Liver (tissue), 9 donors: ENCODE data around the gene TENM3. TPM values are rescaled to one million over a fixed set of nuclear protein-coding genes. Genes with fewer than 3 reads are reported as not detected.

Experiments used
- DNase-seq: peaks from one replicate; pipeline ENCODE4 v3.0.0-alpha.2; 2017; ENCODE audit warnings: low spot score
- H3K27ac ChIP-seq, 2 donors: one replicate each; pipeline ENCODE4 v1.7.0; 2013; ENCODE audit warnings: inconsistent platforms in 2 of 2, low read length in 2 of 2, control low read depth in 1 of 2, low read depth in 1 of 2, mild to moderate bottlenecking in 1 of 2
- H3K27me3 ChIP-seq, 4 donors: one replicate each; pipeline versions ENCODE4 v1.6.1 to v1.7.0; 2013; ENCODE audit warnings: low read length in 3 of 4, inconsistent platforms in 1 of 4, mild to moderate bottlenecking in 1 of 4, moderate library complexity in 1 of 4; ENCODE audit not compliant: control insufficient read depth in 4 of 4, insufficient read depth in 4 of 4
- H3K36me3 ChIP-seq, 4 donors: one replicate each; pipeline versions ENCODE4 v1.6.1 to v1.7.0; 2013; ENCODE audit warnings: low read length in 3 of 4, mild to moderate bottlenecking in 3 of 4, low read depth in 1 of 4, moderate library complexity in 1 of 4; ENCODE audit not compliant: control insufficient read depth in 4 of 4, insufficient read depth in 3 of 4
- H3K4me1 ChIP-seq, 4 donors: one replicate each; pipeline versions ENCODE4 v1.6.1 to v1.7.0; 2013; ENCODE audit warnings: low read length in 3 of 4, mild to moderate bottlenecking in 3 of 4, moderate library complexity in 1 of 4; ENCODE audit not compliant: control insufficient read depth in 4 of 4, insufficient read depth in 4 of 4
- H3K4me3 ChIP-seq, 3 donors: one replicate each; pipeline versions ENCODE4 v1.6.1 to v1.7.0; 2013; ENCODE audit warnings: low read length in 3 of 3, control low read depth in 1 of 3, low read depth in 1 of 3, mild to moderate bottlenecking in 1 of 3
- H3K9ac ChIP-seq, 2 donors: one replicate each; pipeline ENCODE4 v1.7.0; 2013; ENCODE audit warnings: low read length in 2 of 2, mild to moderate bottlenecking in 2 of 2, moderate library complexity in 2 of 2, control low read depth in 1 of 2, low read depth in 1 of 2
- H3K9me3 ChIP-seq, 4 donors: one replicate each; pipeline versions ENCODE4 v1.6.1 to v1.7.0; 2013; ENCODE audit warnings: low read length in 3 of 4; ENCODE audit not compliant: control insufficient read depth in 4 of 4
- EGR1 ChIP-seq, 2 donors: IDR thresholded peaks; 2 replicates each; pipeline ENCODE4 v1.6.1; 2016 to 2018; ENCODE audit warnings: antibody characterized with exemption in 2 of 2, low read depth in 2 of 2
- FOXA1 ChIP-seq: IDR thresholded peaks from 2 replicates; pipeline ENCODE4 v1.6.1; 2016; ENCODE audit warnings: antibody characterized with exemption
- FOXA2 ChIP-seq: IDR thresholded peaks from 2 replicates; pipeline ENCODE4 v1.6.1; 2016; ENCODE audit warnings: antibody characterized with exemption
- GABPA ChIP-seq, 2 donors: IDR thresholded peaks in 1 of 2; conservative IDR thresholded peaks in 1 of 2; 2 replicates each; pipeline ENCODE4 v1.6.1; 2016; ENCODE audit warnings: antibody characterized with exemption in 2 of 2, mild to moderate bottlenecking in 1 of 2, moderate library complexity in 1 of 2
- HNF4A ChIP-seq, 2 donors: conservative IDR thresholded peaks; 2 replicates each; pipeline ENCODE4 v1.6.1; 2016; ENCODE audit warnings: antibody characterized with exemption in 2 of 2, mild to moderate bottlenecking in 2 of 2
- HNF4G ChIP-seq: IDR thresholded peaks from 2 replicates; pipeline ENCODE4 v1.6.1; 2016; ENCODE audit warnings: antibody characterized with exemption
- JUND ChIP-seq, 2 donors: IDR thresholded peaks; 2 replicates each; pipeline ENCODE4 v1.6.1; 2016; ENCODE audit warnings: antibody characterized with exemption in 2 of 2
- NR2F2 ChIP-seq: IDR thresholded peaks from 2 replicates; pipeline ENCODE4 v1.6.1; 2016; ENCODE audit warnings: antibody characterized with exemption
- RAD21 ChIP-seq, 2 donors: IDR thresholded peaks; 2 replicates each; pipeline ENCODE4 v1.6.1; 2016; ENCODE audit warnings: antibody characterized with exemption in 2 of 2, mild to moderate bottlenecking in 2 of 2
- RXRA ChIP-seq, 2 donors: IDR thresholded peaks; 2 replicates each; pipeline ENCODE4 v1.6.1; 2017 to 2018; ENCODE audit warnings: antibody characterized with exemption in 2 of 2, mild to moderate bottlenecking in 1 of 2
- SP1 ChIP-seq: IDR thresholded peaks from 2 replicates; pipeline ENCODE4 v1.6.1; 2018; ENCODE audit warnings: antibody characterized with exemption, mild to moderate bottlenecking
- TAF1 ChIP-seq: conservative IDR thresholded peaks from 2 replicates; pipeline ENCODE4 v1.6.1; 2016; ENCODE audit warnings: antibody characterized with exemption, mild to moderate bottlenecking
- YY1 ChIP-seq: IDR thresholded peaks from 2 replicates; pipeline ENCODE4 v1.6.1; 2016; ENCODE audit warnings: antibody characterized with exemption, mild to moderate bottlenecking
- WGBS: extraction: QIAGEN DNeasy Blood & Tissue Kit; methylation state at CpG from one replicate; pipeline ENCODE4 v1.1.7; 2013; 5-methylcytosine and 5-hydroxymethylcytosine counted together
- polyA plus RNA-seq, 2 donors: library from polyadenylated mRNA; stranded (reverse) in 1 of 2; unstranded in 1 of 2; fragments of 200-250 nt in 1 of 2; fragments of >200 nt in 1 of 2; fragmentation: Nextera tagmentation in 1 of 2; extraction: Ambion mirVana in 1 of 2; gene quantifications; one replicate each; pipeline versions ENCODE4 v1.2.1 to v1.2.3, GENCODE V29; 2013 to 2015
- total RNA-seq, 2 donors: library from RNA; depleted of rRNA; stranded (reverse); fragments of >200 nt; gene quantifications; one replicate each; pipeline ENCODE4 v1.2.3, GENCODE V29; 2014
- TF ChIP-seq, protein P1 (sequence below): IDR thresholded peaks from 2 replicates; pipeline ENCODE4 v1.6.1; 2016; ENCODE audit warnings: antibody characterized with exemption
- TF ChIP-seq, protein P2 (sequence below): IDR thresholded peaks from 2 replicates; pipeline ENCODE4 v1.6.1; 2016; ENCODE audit warnings: antibody characterized with exemption
- TF ChIP-seq, protein P3 (sequence below): IDR thresholded peaks from 2 replicates; pipeline ENCODE4 v1.6.1; 2016; ENCODE audit warnings: antibody characterized with exemption
- TF ChIP-seq, protein P4 (sequence below): IDR thresholded peaks from 2 replicates; pipeline ENCODE4 v1.6.1; 2016; ENCODE audit warnings: antibody characterized with exemption, mild to moderate bottlenecking
- TF ChIP-seq, protein P5 (sequence below): fragments of 150-350 bp; IDR thresholded peaks from 2 replicates; pipeline ENCODE4 v1.5.1; 2017; ENCODE audit warnings: improper control_type of control experiment, low read depth, low read length; ENCODE audit not compliant: missing input control
- donor health status: healthy.
- donor health status: healthy.
- donor health status: healthy.
- donor health status: healthy.
- donor health status: healthy.

Gene TENM3
- total and polyA plus RNA-seq, 4 donors = 0.32 to 16.8 (median 0.70) TPM

DNA sequence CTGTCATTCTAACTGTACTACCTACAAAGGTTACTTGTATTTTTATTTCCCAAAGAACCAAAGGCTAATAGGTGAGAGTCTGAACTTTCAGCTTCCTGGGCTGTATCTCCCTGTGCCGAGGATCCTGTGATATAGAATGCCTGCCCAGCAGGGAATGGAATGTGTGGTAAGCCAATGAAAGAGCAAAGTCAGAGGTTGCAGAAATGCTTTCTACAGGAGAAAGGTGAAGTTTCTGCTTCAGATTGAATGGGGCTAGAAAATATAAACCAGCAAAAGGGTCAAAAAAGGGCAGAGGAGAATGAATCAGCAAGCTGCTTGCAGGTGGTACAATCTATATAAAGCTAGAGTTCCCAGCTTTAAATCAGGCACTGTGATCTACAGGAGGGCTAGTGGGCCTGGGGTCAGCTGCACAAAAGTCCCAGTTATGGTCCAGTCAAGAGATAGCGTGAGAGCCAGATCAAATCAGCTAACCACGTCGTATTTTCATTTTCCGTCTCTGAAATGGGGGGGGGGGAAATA lies 527.9 kb downstream of the TENM3 start:
- Histone ChIP-seq H3K27ac (no peak overlapping the region), H3K9me3 (no peaks in the 10 kb centered on the region), H3K4me3 (no peak overlapping the region), H3K4me1 (no peaks in the 10 kb centered on the region), H3K36me3 (no peaks in the 10 kb centered on the region), H3K27me3 (no peaks in the 10 kb centered on the region), H3K9ac (no peak overlapping the region)
- WGBS = 65% methylated on average over 5 of the region's 5 CpGs
- DNase-seq = no peak
- TF ChIP-seq GABPA (IDR thresholded peaks at IDR 0.05 in 1 of 2, conservative IDR thresholded peaks at IDR 0.05 in 1 of 2) = no peak
- TF ChIP-seq NR2F2 = no peak
- TF ChIP-seq RAD21 (IDR thresholded peaks at IDR 0.05) = no peak
- no peak for TF ChIP-seq TAF1
- no peak for TF ChIP-seq YY1
- TF ChIP-seq HNF4G = no peak
- TF ChIP-seq, protein P1, sequence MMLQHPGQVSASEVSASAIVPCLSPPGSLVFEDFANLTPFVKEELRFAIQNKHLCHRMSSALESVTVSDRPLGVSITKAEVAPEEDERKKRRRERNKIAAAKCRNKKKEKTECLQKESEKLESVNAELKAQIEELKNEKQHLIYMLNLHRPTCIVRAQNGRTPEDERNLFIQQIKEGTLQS = no peak
- no peak for TF ChIP-seq JUND (IDR thresholded peaks at IDR 0.05)
- TF ChIP-seq FOXA2 = no peak
- TF ChIP-seq RXRA (IDR thresholded peaks at IDR 0.05) = no peak
- TF ChIP-seq FOXA1 = no peak
- TF ChIP-seq, protein P2, sequence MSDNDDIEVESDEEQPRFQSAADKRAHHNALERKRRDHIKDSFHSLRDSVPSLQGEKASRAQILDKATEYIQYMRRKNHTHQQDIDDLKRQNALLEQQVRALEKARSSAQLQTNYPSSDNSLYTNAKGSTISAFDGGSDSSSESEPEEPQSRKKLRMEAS = no peak
- no peak for TF ChIP-seq HNF4A (conservative IDR thresholded peaks at IDR 0.05)
- TF ChIP-seq, protein P3, sequence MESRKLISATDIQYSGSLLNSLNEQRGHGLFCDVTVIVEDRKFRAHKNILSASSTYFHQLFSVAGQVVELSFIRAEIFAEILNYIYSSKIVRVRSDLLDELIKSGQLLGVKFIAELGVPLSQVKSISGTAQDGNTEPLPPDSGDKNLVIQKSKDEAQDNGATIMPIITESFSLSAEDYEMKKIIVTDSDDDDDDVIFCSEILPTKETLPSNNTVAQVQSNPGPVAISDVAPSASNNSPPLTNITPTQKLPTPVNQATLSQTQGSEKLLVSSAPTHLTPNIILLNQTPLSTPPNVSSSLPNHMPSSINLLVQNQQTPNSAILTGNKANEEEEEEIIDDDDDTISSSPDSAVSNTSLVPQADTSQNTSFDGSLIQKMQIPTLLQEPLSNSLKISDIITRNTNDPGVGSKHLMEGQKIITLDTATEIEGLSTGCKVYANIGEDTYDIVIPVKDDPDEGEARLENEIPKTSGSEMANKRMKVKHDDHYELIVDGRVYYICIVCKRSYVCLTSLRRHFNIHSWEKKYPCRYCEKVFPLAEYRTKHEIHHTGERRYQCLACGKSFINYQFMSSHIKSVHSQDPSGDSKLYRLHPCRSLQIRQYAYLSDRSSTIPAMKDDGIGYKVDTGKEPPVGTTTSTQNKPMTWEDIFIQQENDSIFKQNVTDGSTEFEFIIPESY = no peak
- TF ChIP-seq, protein P4, sequence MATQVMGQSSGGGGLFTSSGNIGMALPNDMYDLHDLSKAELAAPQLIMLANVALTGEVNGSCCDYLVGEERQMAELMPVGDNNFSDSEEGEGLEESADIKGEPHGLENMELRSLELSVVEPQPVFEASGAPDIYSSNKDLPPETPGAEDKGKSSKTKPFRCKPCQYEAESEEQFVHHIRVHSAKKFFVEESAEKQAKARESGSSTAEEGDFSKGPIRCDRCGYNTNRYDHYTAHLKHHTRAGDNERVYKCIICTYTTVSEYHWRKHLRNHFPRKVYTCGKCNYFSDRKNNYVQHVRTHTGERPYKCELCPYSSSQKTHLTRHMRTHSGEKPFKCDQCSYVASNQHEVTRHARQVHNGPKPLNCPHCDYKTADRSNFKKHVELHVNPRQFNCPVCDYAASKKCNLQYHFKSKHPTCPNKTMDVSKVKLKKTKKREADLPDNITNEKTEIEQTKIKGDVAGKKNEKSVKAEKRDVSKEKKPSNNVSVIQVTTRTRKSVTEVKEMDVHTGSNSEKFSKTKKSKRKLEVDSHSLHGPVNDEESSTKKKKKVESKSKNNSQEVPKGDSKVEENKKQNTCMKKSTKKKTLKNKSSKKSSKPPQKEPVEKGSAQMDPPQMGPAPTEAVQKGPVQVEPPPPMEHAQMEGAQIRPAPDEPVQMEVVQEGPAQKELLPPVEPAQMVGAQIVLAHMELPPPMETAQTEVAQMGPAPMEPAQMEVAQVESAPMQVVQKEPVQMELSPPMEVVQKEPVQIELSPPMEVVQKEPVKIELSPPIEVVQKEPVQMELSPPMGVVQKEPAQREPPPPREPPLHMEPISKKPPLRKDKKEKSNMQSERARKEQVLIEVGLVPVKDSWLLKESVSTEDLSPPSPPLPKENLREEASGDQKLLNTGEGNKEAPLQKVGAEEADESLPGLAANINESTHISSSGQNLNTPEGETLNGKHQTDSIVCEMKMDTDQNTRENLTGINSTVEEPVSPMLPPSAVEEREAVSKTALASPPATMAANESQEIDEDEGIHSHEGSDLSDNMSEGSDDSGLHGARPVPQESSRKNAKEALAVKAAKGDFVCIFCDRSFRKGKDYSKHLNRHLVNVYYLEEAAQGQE = no peak
- no peak for TF ChIP-seq SP1
- TF ChIP-seq EGR1 (IDR thresholded peaks at IDR 0.05; ENCODE audit: low read depth in 2 of 2) = no peak

DNA sequence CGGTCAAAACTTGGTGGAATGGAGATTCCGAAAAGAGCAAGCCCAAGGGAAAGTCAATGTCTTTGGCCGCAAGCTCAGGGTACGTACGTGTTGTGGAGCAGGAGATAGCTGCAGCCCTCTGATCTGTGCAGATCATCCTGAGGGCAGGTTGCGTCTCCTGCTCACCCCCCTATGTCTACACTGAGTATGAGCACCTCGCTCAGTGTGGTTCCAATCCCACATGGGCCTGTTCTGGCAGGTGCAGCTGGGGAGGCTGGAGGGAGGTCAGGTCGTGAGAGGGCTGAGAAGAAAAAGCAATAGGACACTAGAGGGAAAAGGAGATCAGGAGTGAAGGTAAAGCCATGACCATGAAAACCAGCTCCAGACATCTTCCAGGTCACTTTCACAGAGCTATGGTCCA lies 531.9 kb downstream of the TENM3 start:
- TF ChIP-seq TAF1 = no peak
- no peak for TF ChIP-seq GABPA (IDR thresholded peaks at IDR 0.05 in 1 of 2, conservative IDR thresholded peaks at IDR 0.05 in 1 of 2)
- TF ChIP-seq, protein P5, sequence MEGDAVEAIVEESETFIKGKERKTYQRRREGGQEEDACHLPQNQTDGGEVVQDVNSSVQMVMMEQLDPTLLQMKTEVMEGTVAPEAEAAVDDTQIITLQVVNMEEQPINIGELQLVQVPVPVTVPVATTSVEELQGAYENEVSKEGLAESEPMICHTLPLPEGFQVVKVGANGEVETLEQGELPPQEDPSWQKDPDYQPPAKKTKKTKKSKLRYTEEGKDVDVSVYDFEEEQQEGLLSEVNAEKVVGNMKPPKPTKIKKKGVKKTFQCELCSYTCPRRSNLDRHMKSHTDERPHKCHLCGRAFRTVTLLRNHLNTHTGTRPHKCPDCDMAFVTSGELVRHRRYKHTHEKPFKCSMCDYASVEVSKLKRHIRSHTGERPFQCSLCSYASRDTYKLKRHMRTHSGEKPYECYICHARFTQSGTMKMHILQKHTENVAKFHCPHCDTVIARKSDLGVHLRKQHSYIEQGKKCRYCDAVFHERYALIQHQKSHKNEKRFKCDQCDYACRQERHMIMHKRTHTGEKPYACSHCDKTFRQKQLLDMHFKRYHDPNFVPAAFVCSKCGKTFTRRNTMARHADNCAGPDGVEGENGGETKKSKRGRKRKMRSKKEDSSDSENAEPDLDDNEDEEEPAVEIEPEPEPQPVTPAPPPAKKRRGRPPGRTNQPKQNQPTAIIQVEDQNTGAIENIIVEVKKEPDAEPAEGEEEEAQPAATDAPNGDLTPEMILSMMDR = no peak
- TF ChIP-seq FOXA1 = no peak
- TF ChIP-seq NR2F2 = no peak
- TF ChIP-seq, protein P1 = no peak
- TF ChIP-seq, protein P3 = no peak
- TF ChIP-seq EGR1 (IDR thresholded peaks at IDR 0.05; ENCODE audit: low read depth in 2 of 2) = no peak
- 93% methylated on average over 8 of the region's 8 CpGs for WGBS
- Histone ChIP-seq H3K36me3 (no peaks in the 10 kb centered on the region), H3K9ac (no peak overlapping the region), H3K4me1 (no peaks in the 10 kb centered on the region), H3K4me3 (no peak overlapping the region), H3K9me3 (no peaks in the 10 kb centered on the region), H3K27ac (no peak overlapping the region), H3K27me3 (no peaks in the 10 kb centered on the region)
- DNase-seq = no peak
